Natural killer cell (primary cell): ENCODE measurements around the gene RHEB. TPM values are rescaled to one million over a fixed set of nuclear protein-coding genes. Genes with fewer than 3 reads are reported as not detected.

Experiments
- ATAC-seq, 3 donors: fragments of 150-1000 bp in 2 of 3; fragments of 200-7000 bp in 1 of 3; cut with Tn5 transposase; 1 replicate in 1 of 3; 2 replicates in 2 of 3; pipeline ENCODE4 v1.10.0; 2021; ENCODE audit warnings: mild to moderate bottlenecking in 2 of 3, moderate library complexity in 2 of 3
- DNase-seq, 2 donors: peaks; one replicate each; pipeline versions ENCODE4 v3.0.0 to v3.0.0-alpha.2; 2013 to 2021; ENCODE audit warnings: mixed read lengths in 1 of 2
- H3K27ac ChIP-seq: one replicate; pipeline ENCODE4 v1.5.1; 2013; ENCODE audit warnings: mild to moderate bottlenecking, low read length
- H3K27me3 ChIP-seq: one replicate; pipeline ENCODE4 v1.6.1; 2013; ENCODE audit warnings: low read length; ENCODE audit not compliant: control insufficient read depth, insufficient read depth
- H3K36me3 ChIP-seq: one replicate; pipeline ENCODE4 v1.6.1; 2013; ENCODE audit warnings: low read length; ENCODE audit not compliant: control insufficient read depth, insufficient read depth
- H3K4me1 ChIP-seq: one replicate; pipeline ENCODE4 v1.6.1; 2013; ENCODE audit warnings: low read length; ENCODE audit not compliant: control insufficient read depth, insufficient read depth
- H3K4me3 ChIP-seq: one replicate; pipeline ENCODE4 v1.5.1; 2013; ENCODE audit warnings: low read length
- H3K9me3 ChIP-seq: one replicate; pipeline ENCODE4 v1.6.1; 2013; ENCODE audit warnings: low read length; ENCODE audit not compliant: control insufficient read depth, insufficient read depth
- H3K27ac Mint-ChIP-seq, 2 donors: one replicate each; pipeline ENCODE4 v1.8.0; 2022; ENCODE audit warnings: mild to moderate bottlenecking in 2 of 2, mixed read lengths in 2 of 2, moderate library complexity in 1 of 2
- H3K27me3 Mint-ChIP-seq, 2 donors: one replicate each; pipeline ENCODE4 v1.8.0; 2022; ENCODE audit warnings: low read depth in 2 of 2, mixed read lengths in 2 of 2
- H3K36me3 Mint-ChIP-seq: one replicate; pipeline ENCODE4 v1.8.0; 2022; ENCODE audit warnings: mixed read lengths
- H3K4me1 Mint-ChIP-seq, 2 donors: one replicate each; pipeline ENCODE4 v1.8.0; 2022; ENCODE audit warnings: mixed read lengths in 2 of 2
- H3K4me3 Mint-ChIP-seq: one replicate; pipeline ENCODE4 v1.8.0; 2022; ENCODE audit warnings: mild to moderate bottlenecking, moderate library complexity, mixed read lengths
- H3K9me3 Mint-ChIP-seq, 2 donors: one replicate each; pipeline ENCODE4 v1.8.0; 2022; ENCODE audit warnings: mixed read lengths in 2 of 2
- WGBS: methylation state at CpG from one replicate; pipeline ENCODE4 v1.1.7; 2013; ENCODE audit warnings: missing lambda C conversion rate; ENCODE audit not compliant: insufficient coverage; 5-methylcytosine and 5-hydroxymethylcytosine counted together
- intact Hi-C: fragments of 100-400 bp; cut with micrococcal nuclease; formaldehyde crosslinking; loops from one replicate; pipeline ENCODE4 v1.14.2; 2022
- total RNA-seq, 4 donors: library from RNA; stranded (reverse); fragments of 120-200 nt in 1 of 4; gene quantifications; one replicate each; pipeline versions ENCODE4 v1.2.3 to v1.2.4, GENCODE V29; 2013 to 2022
- TF ChIP-seq, protein P1 (sequence below): fragments of 200-600 bp; IDR thresholded peaks from one replicate; pipeline ENCODE4 v1.8.0; 2022; ENCODE audit warnings: antibody characterized with exemption

RHEB gene
- total RNA-seq, 3 donors from 2014 or later (not counting 1 experiment from before 2014, with no cell fraction given) = 51.0 to 63.3 (median 63.3) TPM

DNA sequence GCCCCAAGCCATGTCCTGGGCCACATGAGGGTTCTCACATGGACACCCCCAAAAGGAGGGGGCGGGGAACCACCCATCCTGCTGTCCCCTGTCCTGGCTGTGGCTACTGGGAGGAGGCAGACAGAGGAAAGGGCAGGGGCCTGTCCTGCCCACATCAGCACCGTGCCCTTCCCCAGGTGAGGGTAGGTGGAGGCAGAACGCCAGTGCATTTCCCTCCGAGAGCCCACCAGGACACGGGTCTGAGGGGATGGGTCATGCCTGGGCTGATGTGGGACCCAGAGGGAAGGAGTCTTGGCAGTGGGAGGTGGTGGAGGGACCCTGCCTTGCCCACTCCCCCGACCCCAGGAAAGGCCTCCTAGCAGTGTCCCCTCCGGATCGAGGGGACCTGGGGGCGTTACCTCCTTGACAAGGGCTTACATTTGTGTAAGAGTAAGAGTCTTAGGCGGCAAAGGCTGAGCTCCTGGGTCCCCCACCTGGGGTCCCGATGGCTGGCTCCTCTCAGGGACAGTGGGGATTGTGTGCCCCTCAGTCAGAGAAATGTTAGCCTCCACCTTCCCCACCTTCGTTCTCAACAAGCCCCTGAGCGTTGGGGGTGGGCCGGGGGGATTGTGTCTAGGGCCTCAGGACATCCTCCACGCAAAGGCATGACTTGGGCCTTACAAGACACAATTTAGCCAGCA lies 85.8 kb downstream of the RHEB start:
- no peak overlapping the region for H3K4me3 ChIP-seq
- no peak overlapping the region for H3K27ac Mint-ChIP-seq
- WGBS = 93% methylated on average over 15 of the region's 15 CpGs
- TF ChIP-seq, protein P1, sequence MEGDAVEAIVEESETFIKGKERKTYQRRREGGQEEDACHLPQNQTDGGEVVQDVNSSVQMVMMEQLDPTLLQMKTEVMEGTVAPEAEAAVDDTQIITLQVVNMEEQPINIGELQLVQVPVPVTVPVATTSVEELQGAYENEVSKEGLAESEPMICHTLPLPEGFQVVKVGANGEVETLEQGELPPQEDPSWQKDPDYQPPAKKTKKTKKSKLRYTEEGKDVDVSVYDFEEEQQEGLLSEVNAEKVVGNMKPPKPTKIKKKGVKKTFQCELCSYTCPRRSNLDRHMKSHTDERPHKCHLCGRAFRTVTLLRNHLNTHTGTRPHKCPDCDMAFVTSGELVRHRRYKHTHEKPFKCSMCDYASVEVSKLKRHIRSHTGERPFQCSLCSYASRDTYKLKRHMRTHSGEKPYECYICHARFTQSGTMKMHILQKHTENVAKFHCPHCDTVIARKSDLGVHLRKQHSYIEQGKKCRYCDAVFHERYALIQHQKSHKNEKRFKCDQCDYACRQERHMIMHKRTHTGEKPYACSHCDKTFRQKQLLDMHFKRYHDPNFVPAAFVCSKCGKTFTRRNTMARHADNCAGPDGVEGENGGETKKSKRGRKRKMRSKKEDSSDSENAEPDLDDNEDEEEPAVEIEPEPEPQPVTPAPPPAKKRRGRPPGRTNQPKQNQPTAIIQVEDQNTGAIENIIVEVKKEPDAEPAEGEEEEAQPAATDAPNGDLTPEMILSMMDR = no peak
- H3K4me1 ChIP-seq = peaks cover 47% of the 10 kb centered on the region
- H3K27ac ChIP-seq = no peak overlapping the region
- no peaks in the 10 kb centered on the region for H3K27me3 Mint-ChIP-seq
- ATAC-seq (no peak), DNase-seq (no peak)
- no peaks in the 10 kb centered on the region for H3K36me3 Mint-ChIP-seq
- H3K9me3 ChIP-seq = no peaks in the 10 kb centered on the region
- H3K9me3 Mint-ChIP-seq = no peaks in the 10 kb centered on the region
- no peaks in the 10 kb centered on the region for H3K36me3 ChIP-seq
- peaks cover 12 to 19% of the 10 kb centered on the region in 2 donors for H3K4me1 Mint-ChIP-seq
- no peak overlapping the region for H3K4me3 Mint-ChIP-seq
- intact Hi-C loops = no loop called here
- H3K27me3 ChIP-seq = peaks cover 1% of the 10 kb centered on the region

DNA sequence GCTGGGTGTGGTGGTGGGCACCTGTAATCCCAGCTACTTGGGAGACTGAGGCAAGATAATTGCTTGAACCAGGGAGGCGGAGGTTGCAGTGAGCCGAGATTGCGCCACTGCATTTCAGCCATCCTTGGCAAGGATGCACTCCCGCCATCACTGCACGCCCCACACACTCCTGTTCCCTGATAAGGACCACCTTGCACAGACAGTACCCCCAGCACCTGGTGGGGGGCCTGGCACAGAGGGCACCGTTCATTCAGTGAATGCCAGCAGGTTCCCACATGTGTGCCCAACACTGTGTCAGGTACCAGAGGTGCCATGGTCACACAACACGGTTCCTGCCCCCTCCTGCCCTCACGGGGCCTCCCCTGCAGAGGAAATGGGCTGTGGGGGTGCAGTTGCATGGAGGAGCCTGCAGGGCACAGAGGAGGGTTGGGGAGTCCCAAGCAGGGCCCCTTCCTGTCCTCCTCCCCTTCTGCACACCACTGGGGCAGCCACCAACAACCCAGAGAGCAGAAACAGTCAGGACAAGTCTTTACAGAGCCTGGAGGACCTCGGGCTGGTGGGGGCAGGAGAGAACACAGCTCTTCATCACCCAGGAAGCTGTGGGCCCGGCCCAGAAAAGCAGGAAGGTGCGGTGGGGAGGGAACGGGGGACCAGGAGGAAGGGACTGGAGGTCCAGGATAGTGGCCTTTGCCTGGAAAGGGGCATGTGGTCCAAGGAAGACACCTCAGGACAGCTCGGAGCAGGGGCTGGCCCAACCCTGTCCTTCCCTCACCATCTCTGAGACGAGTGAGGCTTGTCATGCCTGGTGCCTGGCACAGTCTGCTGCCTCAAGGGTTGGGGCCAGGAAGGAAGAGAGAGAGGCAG lies 86.8 kb downstream of the RHEB start:
- Histone ChIP-seq H3K4me1 (peaks cover 56% of the 10 kb centered on the region), H3K4me3 (no peak overlapping the region), H3K27ac (peak overlapping the region; percentile 15), H3K9me3 (no peaks in the 10 kb centered on the region), H3K36me3 (no peaks in the 10 kb centered on the region), H3K27me3 (peaks cover 4% of the 10 kb centered on the region)
- Mint-ChIP-seq H3K27me3 (peaks cover 0 to 4% of the 10 kb centered on the region in 2 donors), H3K27ac (no peak overlapping the region), H3K4me1 (peaks cover 12 to 19% of the 10 kb centered on the region in 2 donors), H3K4me3 (no peak overlapping the region), H3K36me3 (no peaks in the 10 kb centered on the region), H3K9me3 (no peaks in the 10 kb centered on the region)
- WGBS = 54% methylated on average over 14 of the region's 14 CpGs
- intact Hi-C loops = no loop called here
- DNase-seq = peak in 1 of 2 donors; percentile 79
- peak; percentile 36 to 68 (median 58) for ATAC-seq
- TF ChIP-seq, protein P1 = no peak

DNA sequence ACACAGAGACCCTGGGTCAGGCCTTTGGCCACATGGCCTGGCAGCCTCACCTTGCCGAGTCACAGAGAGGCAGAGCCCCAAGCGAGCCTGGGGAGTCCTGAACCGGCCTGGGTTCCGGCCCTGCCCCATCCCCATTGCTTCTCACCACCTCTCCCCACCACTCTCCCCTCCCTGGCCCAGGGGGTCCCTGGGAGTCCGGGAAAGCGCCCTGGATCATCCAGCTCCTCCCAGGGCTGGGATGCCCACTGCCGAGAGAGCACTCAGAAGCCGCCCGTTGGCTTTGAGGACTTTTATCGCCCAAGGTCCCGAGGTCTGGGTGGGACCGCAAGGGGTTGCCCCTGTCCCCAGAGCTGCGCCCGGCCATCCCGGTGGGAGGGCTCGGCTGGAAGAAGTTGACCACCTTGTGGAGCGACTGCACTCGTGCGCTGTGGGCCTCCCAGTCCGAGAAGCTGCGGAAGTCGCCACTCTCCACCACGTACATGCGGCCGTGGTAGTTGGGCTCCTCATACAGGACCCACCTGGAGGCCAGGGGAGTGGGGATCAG lies 87.9 kb downstream of the RHEB start:
- H3K27me3 ChIP-seq = peaks cover 10% of the 10 kb centered on the region
- no peak overlapping the region for H3K27ac Mint-ChIP-seq
- ATAC-seq (no peak), DNase-seq (no peak)
- intact Hi-C loops = no loop called here
- no peaks in the 10 kb centered on the region for H3K36me3 Mint-ChIP-seq
- H3K4me3 Mint-ChIP-seq = no peak overlapping the region
- H3K9me3 ChIP-seq = no peaks in the 10 kb centered on the region
- no peaks in the 10 kb centered on the region for H3K9me3 Mint-ChIP-seq
- TF ChIP-seq, protein P1 = no peak
- peaks cover 0 to 10% of the 10 kb centered on the region in 2 donors for H3K27me3 Mint-ChIP-seq
- peaks cover 63% of the 10 kb centered on the region for H3K4me1 ChIP-seq
- peaks cover 12 to 19% of the 10 kb centered on the region in 2 donors for H3K4me1 Mint-ChIP-seq
- H3K36me3 ChIP-seq = no peaks in the 10 kb centered on the region
- WGBS = 97% methylated on average over 25 of the region's 25 CpGs
- H3K27ac ChIP-seq = no peak overlapping the region
- H3K4me3 ChIP-seq = no peak overlapping the region
